Spleen (tissue), 11 donors: ENCODE data around the gene TAT. TPM values are rescaled to one million over a fixed set of nuclear protein-coding genes. Genes with fewer than 3 reads are reported as not detected.

Experiments used
- DNase-seq: peaks from one replicate; pipeline ENCODE4 v3.0.0-alpha.2; 2020
- H3K27ac ChIP-seq, 8 donors: fragments of 200-600 bp; sonication (generic) in 7 of 8; 1 replicate in 4 of 8; 2 replicates in 4 of 8; pipeline versions ENCODE4 v1.5.0 to v1.8.0; 2016 to 2021; ENCODE audit warnings: inconsistent platforms in 4 of 8, mild to moderate bottlenecking in 4 of 8, moderate library complexity in 1 of 8
- H3K27me3 ChIP-seq, 7 donors: fragments of 200-600 bp; sonication (generic) in 6 of 7; replicated peaks in 1 of 7; 1 replicate in 4 of 7; 2 replicates in 3 of 7; pipeline versions ENCODE4 v1.5.0 to v1.8.0; 2016 to 2021; ENCODE audit warnings: inconsistent platforms in 3 of 7, mild to moderate bottlenecking in 1 of 7
- H3K36me3 ChIP-seq, 6 donors: fragments of 200-600 bp; sonication (generic) in 5 of 6; 1 replicate in 4 of 6; 2 replicates in 2 of 6; pipeline versions ENCODE4 v1.5.0 to v1.8.0; 2016 to 2021; ENCODE audit warnings: inconsistent platforms in 2 of 6
- H3K4me1 ChIP-seq, 6 donors: fragments of 200-600 bp; sonication (generic) in 5 of 6; 1 replicate in 3 of 6; 2 replicates in 3 of 6; pipeline versions ENCODE4 v1.5.0 to v1.8.0; 2016 to 2021; ENCODE audit warnings: inconsistent platforms in 3 of 6
- H3K4me3 ChIP-seq, 8 donors: fragments of 200-600 bp; sonication (generic) in 7 of 8; 1 replicate in 4 of 8; 2 replicates in 4 of 8; pipeline versions ENCODE4 v1.5.0 to v1.8.0; 2016 to 2021; ENCODE audit warnings: inconsistent platforms in 4 of 8, mild to moderate bottlenecking in 4 of 8, moderate library complexity in 2 of 8
- H3K9me3 ChIP-seq, 8 donors: fragments of 200-600 bp; sonication (generic) in 7 of 8; 1 replicate in 4 of 8; 2 replicates in 4 of 8; pipeline versions ENCODE4 v1.5.0 to v1.8.0; 2016 to 2021; ENCODE audit warnings: inconsistent platforms in 4 of 8
- CTCF ChIP-seq, 11 experiments: fragments of 200-600 bp in 7 of 11; fragments of 450-650 bp in 4 of 11; sonication (generic) in 4 of 11; IDR thresholded peaks in 8 of 11; conservative IDR thresholded peaks in 3 of 11; 1 replicate in 7 of 11; 2 replicates in 4 of 11; pipeline versions ENCODE4 v1.4.0 to v1.8.0; 2016 to 2021; ENCODE audit warnings: antibody characterized with exemption in 11 of 11, inconsistent platforms in 4 of 11, mild to moderate bottlenecking in 1 of 11
- POLR2A ChIP-seq, 3 donors: fragments of 450-650 bp; IDR thresholded peaks; one replicate each; pipeline ENCODE4 v1.5.1; 2017; ENCODE audit warnings: antibody characterized with exemption in 3 of 3, mild to moderate bottlenecking in 1 of 3
- POLR2AphosphoS5 ChIP-seq, 3 donors: sonication (generic); formaldehyde crosslinking; IDR thresholded peaks; one replicate each; pipeline ENCODE4 v1.5.1; 2017; ENCODE audit warnings: antibody characterized with exemption in 3 of 3
- WGBS, 5 donors: extraction: QIAGEN DNeasy Blood & Tissue Kit in 3 of 5; methylation state at CpG; one replicate each; pipeline versions ENCODE4 v1.1.5 to v1.1.7; 2013 to 2018; 5-methylcytosine and 5-hydroxymethylcytosine counted together
- intact Hi-C: fragments of 100-400 bp; cut with DNase I; formaldehyde crosslinking; loops from one replicate; pipeline ENCODE4 v1.15.0; 2023; ENCODE audit warnings: low total_unique reads
- polyA plus RNA-seq, 3 donors: library from polyadenylated mRNA; stranded (reverse); fragments of 200-250 nt; gene quantifications; one replicate each; pipeline ENCODE4 v1.2.1, GENCODE V29; 2013
- total RNA-seq, 7 donors: library from RNA; depleted of rRNA in 3 of 7; stranded (reverse); fragments of >200 nt in 3 of 7; fragmentation: NEBNext Ultra II Directional in 4 of 7; extraction: Animal tissue kit (Norgen Biotek cat#: 25700) in 4 of 7; gene quantifications; one replicate each; pipeline versions ENCODE4 v1.1.0 to v1.2.1, GENCODE V29; 2016 to 2021
- donor health status: healthy with polysubstance abuse.
- donor health status: DM: no; HTN: no; CAD: no; lungs with moderate emphysema.
- donor health status: DM: no; HTN: no; CAD: no.
- donor health status: Bipolar disorder and iron deficiency.
- donor health status: healthy.
- donor health status: DM: no; HTN: no; CAD: no.
- donor health status: DM: yes; HTN: yes; CAD: no.

Gene TAT
- total and polyA plus RNA-seq, 10 donors = 0.08 to 0.30 (median 0.16) TPM; not detected in 7

- no peak overlapping the region for H3K27ac ChIP-seq
- H3K9me3 ChIP-seq = peaks cover 0 to 22% (median 12%) of the 10 kb centered on the region in 8 donors
- no peaks in the 10 kb centered on the region for H3K4me1 ChIP-seq
- no peaks in the 10 kb centered on the region for H3K36me3 ChIP-seq
- TF ChIP-seq CTCF (IDR thresholded peaks at IDR 0.05 in 8 of 11, conservative IDR thresholded peaks at IDR 0.05 in 3 of 11) (no peak), POLR2AphosphoS5 (IDR thresholded peaks at IDR 0.05) (no peak), POLR2A (IDR thresholded peaks at IDR 0.05) (no peak)
- no peak for DNase-seq
- intact Hi-C loops = no loop called here
- H3K27me3 ChIP-seq = no peaks in the 10 kb centered on the region
- H3K4me3 ChIP-seq = no peak overlapping the region
- 84 to 95% (median 86%) methylated on average over 3 of the region's 3 CpGs for WGBS, 5 donors
These were observed 19.6 kb downstream of the TAT start for GRCh38 chr16:71557299-71557698.

GRCh38 chr16:71555230-71555891 lies 21.5 kb downstream of the TAT start:
- TF ChIP-seq CTCF (IDR thresholded peaks at IDR 0.05 in 8 of 11, conservative IDR thresholded peaks at IDR 0.05 in 3 of 11) (no peak), POLR2AphosphoS5 (IDR thresholded peaks at IDR 0.05) (no peak), POLR2A (IDR thresholded peaks at IDR 0.05) (no peak)
- 66 to 84% (median 68%) methylated on average over 1 of the region's 1 CpG for WGBS, 5 donors
- peaks cover 0 to 2% (median 0%) of the 10 kb centered on the region in 8 donors for H3K9me3 ChIP-seq
- DNase-seq = no peak
- intact Hi-C loops = no loop called here
- no peaks in the 10 kb centered on the region for H3K4me1 ChIP-seq
- no peak overlapping the region for H3K27ac ChIP-seq
- no peak overlapping the region for H3K4me3 ChIP-seq
- peaks cover 0 to under 1% (median 0%) of the 10 kb centered on the region in 7 donors for H3K27me3 ChIP-seq
- no peaks in the 10 kb centered on the region for H3K36me3 ChIP-seq

- no peaks in the 10 kb centered on the region for H3K36me3 ChIP-seq
- DNase-seq = no peak
- no peak overlapping the region for H3K4me3 ChIP-seq
- H3K9me3 ChIP-seq = no peaks in the 10 kb centered on the region
- H3K4me1 ChIP-seq = no peaks in the 10 kb centered on the region
- TF ChIP-seq POLR2A (IDR thresholded peaks at IDR 0.05) (no peak), CTCF (IDR thresholded peaks at IDR 0.05 in 8 of 11, conservative IDR thresholded peaks at IDR 0.05 in 3 of 11) (no peak), POLR2AphosphoS5 (IDR thresholded peaks at IDR 0.05) (no peak)
- WGBS, 5 donors = 37 to 53% (median 50%) methylated on average over 6 of the region's 6 CpGs
- no peak overlapping the region for H3K27ac ChIP-seq
- intact Hi-C loops = no loop called here
- H3K27me3 ChIP-seq = peaks cover 0 to 15% (median 0%) of the 10 kb centered on the region in 7 donors
These were observed 24.0 kb downstream of the TAT start for GRCh38 chr16:71552698-71553503.

GRCh38 chr16:71547168-71547567 lies 29.7 kb downstream of the TAT start:
- no peaks in the 10 kb centered on the region for H3K4me1 ChIP-seq
- H3K4me3 ChIP-seq = no peak overlapping the region
- intact Hi-C loops = no loop called here
- no peak overlapping the region for H3K27ac ChIP-seq
- peaks cover 0 to 31% (median 0%) of the 10 kb centered on the region in 7 donors for H3K27me3 ChIP-seq
- H3K36me3 ChIP-seq = no peaks in the 10 kb centered on the region
- DNase-seq = no peak
- no peak for TF ChIP-seq POLR2A (IDR thresholded peaks at IDR 0.05)
- TF ChIP-seq POLR2AphosphoS5 (IDR thresholded peaks at IDR 0.05) = no peak
- TF ChIP-seq CTCF (IDR thresholded peaks at IDR 0.05 in 8 of 11, conservative IDR thresholded peaks at IDR 0.05 in 3 of 11) = no peak
- H3K9me3 ChIP-seq = no peaks in the 10 kb centered on the region
